IPS-NIHi7 (cell line): ENCODE data around the gene EPHB3.

ENCODE experiments used
- DNase-seq: peaks from one replicate; pipeline ENCODE4 v3.0.0; 2012; ENCODE audit warnings: mixed read lengths; ENCODE audit errors: extremely low spot score

EPHB3 gene

GRCh38 chr3:184543843-184544512 is 17.6 kb upstream of the EPHB3 start:
- DNase-seq = peak; percentile 84

- DNase-seq = no peak
Observed at GRCh38 chr3:184544513-184544861, 17.1 kb upstream of the EPHB3 start.

DNA sequence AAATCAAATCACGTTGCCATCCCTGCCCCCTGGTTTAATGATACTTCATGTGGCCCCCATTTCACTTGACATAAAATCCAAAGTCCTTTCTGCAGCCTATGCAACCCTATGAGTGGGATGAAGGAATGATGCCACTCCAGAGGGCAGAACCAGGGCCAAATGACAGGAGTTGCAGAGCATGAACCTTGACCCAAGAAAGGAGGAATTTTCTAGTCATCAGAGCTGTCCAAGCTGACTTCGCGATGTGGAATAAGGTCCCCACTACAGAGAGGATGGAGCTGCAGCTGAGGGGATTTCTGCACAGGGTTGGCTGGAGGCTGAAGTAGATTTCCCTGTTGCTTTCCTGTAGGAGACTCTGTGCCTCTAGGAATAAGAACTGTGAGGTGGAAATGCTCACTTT is 15.8 kb upstream of the EPHB3 start:
- no peak for DNase-seq

DNA sequence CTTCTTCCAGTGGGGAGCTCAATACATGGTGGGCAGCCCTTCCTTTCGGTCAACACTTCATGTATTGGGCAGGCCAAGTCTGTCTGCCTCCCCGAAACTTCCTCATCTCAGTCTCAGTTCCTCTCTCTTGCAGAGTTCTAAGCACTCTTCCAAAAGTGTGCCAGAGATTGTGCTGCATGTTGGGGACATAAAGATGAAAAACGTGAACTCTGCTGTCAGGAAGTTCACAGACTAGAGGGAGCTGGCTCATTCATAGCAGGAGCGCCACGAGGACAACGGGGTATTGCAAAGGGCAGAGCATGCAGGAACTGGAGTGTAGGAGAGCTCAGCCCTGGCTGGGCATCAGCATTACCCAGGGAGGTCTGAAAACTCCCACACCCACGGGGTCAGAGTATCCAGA is 15.3 kb upstream of the EPHB3 start:
- no peak for DNase-seq

DNA sequence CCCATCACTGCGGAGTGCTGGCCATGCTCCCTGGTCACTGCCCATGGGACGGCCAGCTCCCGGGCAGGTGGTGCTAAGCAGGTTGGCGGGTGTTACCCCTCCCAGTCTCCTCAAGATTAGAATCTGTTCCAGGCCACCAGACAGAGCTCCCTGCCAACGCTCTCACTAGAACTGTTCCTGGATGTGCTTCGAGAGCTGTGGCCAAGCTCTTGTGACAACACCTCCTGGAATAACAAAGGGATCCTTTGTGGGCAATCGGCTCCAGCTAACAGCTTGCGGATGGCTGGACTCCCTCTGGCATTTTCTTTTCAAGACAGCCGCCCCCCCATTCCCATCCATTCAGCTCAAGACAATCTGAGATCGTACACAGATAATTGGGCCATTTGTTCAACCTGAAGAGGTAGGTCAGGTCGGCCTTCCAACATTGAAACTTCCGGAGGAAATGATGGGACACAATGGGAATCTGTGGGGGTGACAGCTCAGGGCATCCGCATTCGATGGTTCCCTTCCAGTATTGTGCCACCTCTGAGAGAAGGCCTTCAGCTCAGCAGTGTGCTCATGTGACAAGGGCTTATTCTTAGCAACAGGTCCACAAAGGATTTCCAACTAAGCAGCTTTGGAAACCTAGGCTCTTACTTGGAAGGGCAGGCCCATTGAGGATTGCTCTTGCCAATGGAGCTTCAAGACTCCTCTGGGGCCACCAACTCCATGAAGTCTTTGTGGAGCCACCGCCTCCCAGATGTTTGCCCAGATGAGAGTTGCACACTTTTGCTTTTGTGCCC is 11.6 kb upstream of the EPHB3 start:
- DNase-seq = no peak

DNA sequence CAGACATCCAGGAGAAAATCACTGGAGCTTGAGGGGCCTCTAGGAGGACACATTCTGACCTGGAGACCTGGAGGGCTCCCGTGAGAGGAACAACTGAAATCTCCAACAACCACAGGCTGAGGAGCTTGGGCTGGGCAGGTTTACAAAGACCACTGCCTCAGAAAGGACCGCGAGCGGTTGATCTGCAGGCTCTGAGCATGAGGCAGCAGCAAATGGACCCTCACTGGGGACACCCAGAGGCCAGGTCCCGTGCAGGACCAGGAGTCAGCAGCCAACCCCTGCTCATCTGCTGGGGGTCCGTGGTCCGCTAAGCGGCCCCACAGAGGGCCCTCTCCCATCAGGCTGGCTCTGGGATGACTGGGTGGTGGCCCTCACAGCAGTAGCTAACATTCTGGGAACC is 10.5 kb upstream of the EPHB3 start:
- no peak for DNase-seq

DNA sequence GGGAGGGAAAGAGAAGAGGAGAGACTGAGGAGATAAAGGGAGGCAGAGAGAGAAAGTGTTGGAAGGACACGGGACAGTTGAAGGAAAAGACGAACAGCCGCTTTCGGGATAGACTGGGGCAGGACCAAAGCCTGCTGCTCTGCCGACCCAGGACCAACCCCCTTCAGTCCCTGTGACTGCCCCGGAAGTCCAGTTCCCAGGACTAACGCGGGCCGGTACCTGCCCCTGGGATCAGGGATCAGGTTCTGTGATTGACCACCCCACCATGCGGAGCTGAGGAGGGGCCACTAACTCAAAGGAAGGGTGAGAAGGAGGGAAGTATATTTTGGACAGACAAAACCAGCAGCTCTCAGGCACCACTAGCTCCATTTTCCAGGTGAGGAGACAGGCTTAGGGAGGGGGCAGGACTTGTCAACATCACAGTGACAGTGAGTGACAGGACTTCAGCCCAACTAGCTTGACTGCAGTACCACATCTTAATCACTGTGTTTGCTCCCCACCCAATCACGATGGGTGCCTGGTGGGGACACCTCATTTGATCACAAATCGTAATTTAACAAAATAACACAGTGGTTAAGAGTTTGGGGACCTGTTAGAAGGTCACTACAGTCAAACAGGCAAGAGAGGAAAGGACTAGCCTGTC is 9.8 kb upstream of the EPHB3 start:
- no peak for DNase-seq

DNA sequence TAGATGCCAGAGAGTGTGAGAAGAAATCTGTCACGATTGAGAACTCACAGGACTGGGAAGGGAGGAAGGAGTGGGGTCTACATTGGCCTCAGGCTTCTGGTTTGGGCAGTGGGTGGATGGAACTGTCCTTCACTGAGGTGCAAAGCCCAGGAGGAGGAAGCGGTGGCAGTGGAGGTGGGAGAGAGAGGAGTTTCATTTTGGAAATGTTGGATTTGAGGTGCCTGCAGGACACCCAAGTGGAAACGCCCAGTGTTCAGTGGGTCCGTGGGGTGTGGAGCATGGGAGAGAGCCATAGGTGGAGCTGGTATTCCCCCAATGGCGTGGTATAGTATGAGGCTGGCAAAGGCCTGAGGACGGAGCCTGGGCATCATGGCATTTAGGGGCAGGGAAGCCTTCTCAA is 9.3 kb upstream of the EPHB3 start:
- DNase-seq = no peak

GRCh38 chr3:184552863-184553262 is 8.7 kb upstream of the EPHB3 start:
- no peak for DNase-seq

- DNase-seq = no peak
Observed at GRCh38 chr3:184553385-184553784, 8.2 kb upstream of the EPHB3 start.

GRCh38 chr3:184554461-184554860 is 7.1 kb upstream of the EPHB3 start:
- no peak for DNase-seq

DNA sequence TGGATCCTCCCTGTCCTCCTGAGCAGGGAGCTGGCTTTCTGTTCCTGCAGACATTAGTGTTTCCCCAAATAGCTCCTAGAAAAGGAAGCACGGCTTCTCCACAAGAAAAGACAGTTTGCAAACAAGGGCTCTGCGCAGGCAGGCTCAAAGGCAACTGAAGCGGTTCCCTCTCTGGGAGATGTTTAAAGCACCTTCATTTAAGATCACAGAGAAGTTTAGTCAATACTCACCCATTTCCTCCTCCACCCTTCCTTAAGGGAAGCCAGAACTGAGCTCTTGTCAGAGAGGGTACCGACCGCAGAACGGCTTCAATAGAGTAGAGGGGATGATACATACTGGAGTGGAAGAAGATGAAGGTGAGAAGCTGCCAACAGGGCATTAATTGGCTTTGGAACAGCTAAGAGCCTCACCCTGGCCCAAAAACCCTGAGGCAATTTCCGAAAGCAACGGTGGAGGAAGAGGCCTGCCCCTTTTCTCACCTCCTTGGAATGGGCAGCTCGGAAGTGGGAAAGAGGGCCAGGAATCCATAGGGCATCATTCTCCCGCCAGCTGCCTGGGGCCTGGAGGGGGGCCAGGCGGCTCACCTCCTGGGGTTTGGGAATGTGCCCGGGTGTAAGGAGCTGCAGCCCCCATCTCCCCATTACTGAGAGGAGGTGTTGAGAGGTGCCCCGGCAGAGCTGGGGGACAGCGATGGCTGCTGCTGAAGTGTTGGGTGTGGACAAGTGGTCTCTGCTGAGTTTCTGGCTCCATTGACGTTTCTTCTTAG is 4.8 kb upstream of the EPHB3 start:
- no peak for DNase-seq

DNA sequence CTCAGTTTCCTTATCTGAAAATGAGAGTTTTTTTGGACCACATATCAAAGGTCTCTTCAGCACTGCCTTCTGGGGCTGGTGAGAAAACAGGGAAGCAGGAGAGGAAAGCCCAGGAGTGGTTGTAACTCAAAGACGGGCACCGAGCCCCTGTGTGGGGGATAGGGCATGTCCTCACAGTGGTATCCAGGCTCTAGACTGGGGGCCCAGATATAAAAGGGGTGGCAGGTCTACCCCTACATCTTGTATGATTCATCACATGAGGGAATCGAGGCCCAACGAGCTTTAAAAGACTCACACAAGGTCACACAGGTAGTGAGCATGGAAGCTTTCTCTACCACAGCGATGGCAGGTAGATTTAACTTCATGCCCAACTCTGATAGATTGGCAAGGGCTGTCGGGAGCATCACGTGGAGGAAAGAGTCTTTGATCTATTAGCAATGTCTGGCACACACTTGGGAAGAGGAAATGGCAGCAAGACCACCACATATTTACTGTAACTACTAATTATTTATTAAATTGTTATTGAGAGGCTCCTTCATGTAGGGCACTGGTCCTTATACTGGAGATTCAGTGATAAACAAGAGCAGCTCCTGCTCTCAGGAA is 4.1 kb upstream of the EPHB3 start:
- no peak for DNase-seq

- peak; percentile 32 for DNase-seq
Observed at GRCh38 chr3:184558726-184559125, 2.9 kb upstream of the EPHB3 start.

DNA sequence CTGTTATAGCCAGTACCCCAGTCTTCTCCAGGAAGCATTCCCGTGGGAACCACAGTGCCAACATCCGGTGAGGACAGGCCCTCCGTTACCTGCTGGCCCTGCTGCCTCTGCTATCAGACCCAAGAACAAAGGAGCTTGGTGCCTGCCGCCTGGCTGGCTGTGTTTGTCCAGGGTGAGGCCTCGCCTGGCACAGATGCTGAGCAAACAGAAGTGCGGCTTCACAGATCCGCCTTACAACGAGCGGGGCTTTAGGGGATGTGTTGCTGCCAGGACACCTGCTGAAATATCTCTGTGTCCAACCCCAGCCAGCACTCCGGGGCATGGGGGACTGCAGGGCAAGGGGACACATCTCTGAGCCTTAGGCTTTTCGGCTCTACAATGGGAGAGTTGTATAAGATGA is 2.2 kb upstream of the EPHB3 start:
- no peak for DNase-seq

- DNase-seq = no peak
Observed at GRCh38 chr3:184560531-184560930, 1.1 kb upstream of the EPHB3 start.

- DNase-seq = no peak
Observed at GRCh38 chr3:184561913-184562877, 610 bp downstream of the EPHB3 start.

DNA sequence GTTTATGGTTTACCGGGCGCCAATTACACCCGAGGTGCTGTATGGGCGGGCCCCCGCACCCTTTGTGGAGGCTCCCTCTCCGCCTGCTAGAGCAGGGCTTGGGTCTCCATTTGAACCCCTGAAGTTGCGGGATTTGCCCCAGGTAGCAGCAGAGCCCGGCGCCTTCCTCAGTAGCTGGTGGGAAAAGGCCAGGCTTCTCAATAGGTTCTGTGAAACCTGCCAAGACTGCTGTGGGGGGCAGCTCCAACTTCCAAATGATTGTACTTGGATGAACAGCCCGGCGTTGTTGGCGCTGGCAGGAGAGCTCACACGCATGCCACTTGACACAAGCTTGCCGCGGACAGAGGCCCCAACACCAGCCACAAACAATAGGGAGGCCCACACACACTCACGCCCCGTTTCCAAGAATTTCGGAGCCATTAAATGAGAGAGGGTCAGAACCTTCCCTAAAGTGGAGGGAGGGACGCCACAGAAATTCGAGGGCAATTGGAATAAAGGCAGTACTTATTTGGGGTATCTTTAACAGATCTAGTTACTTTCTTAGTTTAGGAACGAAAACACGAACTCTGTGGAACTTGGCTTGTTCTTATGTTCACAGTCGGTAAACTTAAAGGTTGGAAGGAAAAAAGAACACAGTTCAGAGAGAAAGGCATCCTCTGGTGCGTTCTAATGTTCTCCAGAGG is 1.4 kb downstream of the EPHB3 start:
- no peak for DNase-seq

GRCh38 chr3:184563561-184563925 is 2.0 kb downstream of the EPHB3 start:
- DNase-seq = no peak
